GM18526 (cell line): ENCODE measurements around the gene ABCC1.

Experiments used
- POLR2A ChIP-seq: IDR thresholded peaks from 3 replicates; pipeline ENCODE4 v1.6.1; 2011; ENCODE audit not compliant: insufficient read length; ENCODE audit errors: extremely low read depth

Gene ABCC1

GRCh38 chr16:16016388-16016964, 67.1 kb downstream of the ABCC1 start:
- no peak for TF ChIP-seq POLR2A

GRCh38 chr16:16017812-16018211, 68.4 kb downstream of the ABCC1 start:
- no peak for TF ChIP-seq POLR2A

GRCh38 chr16:16018705-16019104, 69.3 kb downstream of the ABCC1 start:
- TF ChIP-seq POLR2A = no peak

GRCh38 chr16:16019488-16019887, 70.1 kb downstream of the ABCC1 start:
- no peak for TF ChIP-seq POLR2A

- TF ChIP-seq POLR2A = no peak
These were observed 70.9 kb downstream of the ABCC1 start for GRCh38 chr16:16020291-16020690.

- TF ChIP-seq POLR2A = no peak
These were observed 71.6 kb downstream of the ABCC1 start for GRCh38 chr16:16021020-16021419.

- no peak for TF ChIP-seq POLR2A
These were observed 72.2 kb downstream of the ABCC1 start for GRCh38 chr16:16021646-16021987.

- no peak for TF ChIP-seq POLR2A
These were observed 72.7 kb downstream of the ABCC1 start for GRCh38 chr16:16021988-16022682.

- TF ChIP-seq POLR2A = no peak
These were observed 73.3 kb downstream of the ABCC1 start for GRCh38 chr16:16022683-16023064.

GRCh38 chr16:16025214-16025968, 76.0 kb downstream of the ABCC1 start:
- TF ChIP-seq POLR2A = no peak

- TF ChIP-seq POLR2A = no peak
These were observed 78.4 kb downstream of the ABCC1 start for GRCh38 chr16:16027728-16028310.

GRCh38 chr16:16028311-16028999, 79.0 kb downstream of the ABCC1 start:
- no peak for TF ChIP-seq POLR2A

- no peak for TF ChIP-seq POLR2A
These were observed 80.1 kb downstream of the ABCC1 start for GRCh38 chr16:16029431-16030011.

- no peak for TF ChIP-seq POLR2A
These were observed 81.0 kb downstream of the ABCC1 start for GRCh38 chr16:16030449-16030848.

- no peak for TF ChIP-seq POLR2A
These were observed 82.0 kb downstream of the ABCC1 start for GRCh38 chr16:16031401-16031800.
